ENCODE data around the gene SAPCD2.

GRCh38 chr9:137088121-137088520 lies 17.8 kb upstream of the SAPCD2 start:
- TF ChIP-seq POLR2A (conservative IDR thresholded peaks at IDR 0.05) (no peak), CTCF (IDR thresholded peaks at IDR 0.05 in 2 of 3, conservative IDR thresholded peaks at IDR 0.05 in 1 of 3; ENCODE audit: insufficient read depth in 2 of 3, low read depth in 1 of 3, low read length in 3 of 3) (no peak), JUNB (CRISPR knock-in tag; conservative IDR thresholded peaks at IDR 0.05) (no peak), CXXC5 (CRISPR knock-in tag; IDR thresholded peaks at IDR 0.05) (no peak), RBM22 (IDR thresholded peaks at IDR 0.05; ENCODE audit: low read depth, low read length, poor library complexity, severe bottlenecking) (no peak), SP1 (CRISPR knock-in tag; IDR thresholded peaks at IDR 0.05) (no peak), FOXO4 (CRISPR knock-in tag; IDR thresholded peaks at IDR 0.05) (no peak), ZBTB26 (CRISPR knock-in tag; IDR thresholded peaks at IDR 0.05) (no peak)

Data from K562 (cell line).